D341Med (cell line): ENCODE results near the gene MYH9.

Source experiments
- DNase-seq: peaks from one replicate; pipeline ENCODE4 v3.0.0; 2012; ENCODE audit warnings: low spot score

Gene MYH9

DNA sequence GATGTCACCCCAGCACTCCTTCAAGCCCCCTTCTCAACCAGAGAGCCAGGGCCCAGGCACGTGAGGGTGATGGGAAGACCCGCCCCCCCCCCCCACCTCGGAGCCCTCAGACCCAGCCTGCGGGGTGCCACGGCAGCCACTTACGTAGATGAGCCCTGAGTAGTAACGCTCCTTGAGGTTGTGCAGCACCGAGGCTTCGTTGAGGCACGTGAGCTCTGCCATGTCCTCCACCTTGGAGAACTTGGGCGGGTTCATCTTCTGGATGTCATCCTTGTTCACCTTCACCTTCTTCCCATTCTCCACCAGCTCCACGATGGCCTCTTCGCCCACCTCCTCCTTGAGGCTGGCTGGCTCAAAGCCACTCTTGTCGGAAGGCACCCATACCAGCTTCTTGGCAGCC lies 39.0 kb downstream of the MYH9 start:
- no peak for DNase-seq

DNA sequence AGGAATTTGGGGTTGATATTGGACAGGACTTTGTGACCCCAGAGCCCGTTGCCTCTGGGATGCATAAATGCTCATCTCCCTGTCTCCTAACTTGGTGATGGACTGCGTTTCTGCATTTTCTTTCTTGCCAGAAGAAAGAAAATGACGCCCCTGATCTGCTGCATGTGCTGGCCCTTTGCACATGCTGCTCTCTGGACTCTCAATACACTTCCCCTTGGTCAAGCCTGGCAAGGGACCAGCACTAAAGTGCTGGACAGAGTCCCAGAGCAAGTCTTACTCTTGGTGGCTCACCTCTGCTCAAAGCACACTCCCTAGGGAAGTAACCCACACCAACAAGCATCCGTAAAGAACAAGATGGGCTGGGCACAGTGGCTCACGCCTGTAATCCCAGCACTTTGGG lies 40.7 kb downstream of the MYH9 start:
- no peak for DNase-seq

DNA sequence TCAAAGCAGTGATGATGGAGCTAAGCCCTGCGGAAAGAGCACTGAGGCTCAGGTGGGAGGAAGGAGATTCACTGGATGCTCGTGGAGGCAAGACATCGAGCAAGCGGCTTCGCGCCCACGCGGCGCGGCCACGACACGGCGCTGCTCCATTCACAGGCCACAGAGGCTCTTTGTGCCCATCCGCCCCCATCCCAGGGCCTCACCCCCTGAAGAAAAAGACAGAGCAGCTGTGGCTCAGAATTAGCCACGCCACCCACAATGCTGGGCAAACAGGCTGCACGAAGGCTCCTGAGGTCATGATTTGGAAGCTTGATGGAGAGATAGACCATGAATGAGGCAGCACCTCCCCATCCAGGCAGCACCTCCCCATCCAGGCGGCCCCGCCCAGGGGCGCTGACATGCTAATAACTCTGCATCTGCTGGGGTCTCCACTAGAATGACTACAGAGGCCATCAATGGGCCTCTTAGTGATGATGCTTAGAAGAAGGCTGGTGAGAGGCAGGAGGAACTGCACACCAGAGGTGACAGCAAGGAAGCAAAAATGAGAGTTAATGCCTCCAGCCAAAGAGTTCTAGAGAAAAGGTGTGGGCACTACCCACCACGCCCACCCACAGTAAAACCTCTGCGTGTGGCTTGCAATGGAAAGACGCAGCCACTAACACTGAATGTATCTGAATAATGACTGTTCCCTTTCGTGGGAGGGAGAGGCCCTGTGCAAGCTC lies 43.5 kb downstream of the MYH9 start:
- DNase-seq, result no peak

DNA sequence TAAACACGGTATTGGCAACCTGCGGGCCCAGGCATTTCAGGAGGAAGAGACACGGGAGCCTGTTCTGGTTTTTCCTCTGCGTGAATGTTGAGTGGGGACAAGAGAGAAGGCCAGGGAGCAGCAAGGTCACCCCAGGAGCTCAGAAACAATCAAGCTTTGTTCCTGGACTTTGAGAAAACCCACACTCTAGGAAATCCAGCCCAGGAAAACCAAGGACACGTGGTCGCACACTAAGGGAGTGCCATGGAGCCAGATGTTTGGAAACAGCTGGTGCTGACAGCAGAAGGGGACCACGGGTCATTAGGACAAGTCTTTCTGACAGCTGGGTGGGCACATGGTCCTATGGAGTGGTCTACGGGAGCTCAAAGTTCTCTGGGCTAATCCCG lies 44.1 kb downstream of the MYH9 start:
- no peak for DNase-seq

DNA sequence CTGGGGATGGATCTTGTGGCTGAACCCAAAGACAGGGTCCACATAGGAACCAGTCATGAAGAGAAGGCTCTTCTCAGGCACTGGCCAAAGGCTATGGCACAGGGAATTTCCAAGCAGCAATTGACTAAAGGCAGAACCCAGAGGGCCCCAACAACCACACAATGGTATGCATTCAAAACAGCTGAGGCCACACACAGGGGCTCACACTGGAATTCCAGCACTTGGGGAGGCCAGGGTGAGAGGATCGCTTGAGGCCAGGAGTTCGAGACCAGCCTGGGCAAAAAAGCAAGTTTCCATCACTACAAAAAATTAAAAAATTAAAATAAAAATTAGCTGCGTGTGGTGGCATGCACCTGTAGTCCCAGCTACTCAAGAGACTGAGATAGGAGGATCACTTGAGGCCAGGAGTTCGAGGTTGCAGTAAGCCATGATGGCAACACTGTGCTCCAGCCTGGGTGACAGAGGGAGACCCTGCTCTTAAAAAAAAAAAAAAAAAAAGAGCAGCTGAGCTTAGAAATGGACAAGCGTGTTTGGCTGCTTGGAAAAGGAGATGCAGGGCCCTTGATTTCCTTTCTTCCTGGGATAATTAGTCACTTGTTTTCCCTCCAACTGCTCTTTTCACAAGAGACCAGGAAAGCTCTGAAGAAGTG lies 44.6 kb downstream of the MYH9 start:
- no peak for DNase-seq

DNA sequence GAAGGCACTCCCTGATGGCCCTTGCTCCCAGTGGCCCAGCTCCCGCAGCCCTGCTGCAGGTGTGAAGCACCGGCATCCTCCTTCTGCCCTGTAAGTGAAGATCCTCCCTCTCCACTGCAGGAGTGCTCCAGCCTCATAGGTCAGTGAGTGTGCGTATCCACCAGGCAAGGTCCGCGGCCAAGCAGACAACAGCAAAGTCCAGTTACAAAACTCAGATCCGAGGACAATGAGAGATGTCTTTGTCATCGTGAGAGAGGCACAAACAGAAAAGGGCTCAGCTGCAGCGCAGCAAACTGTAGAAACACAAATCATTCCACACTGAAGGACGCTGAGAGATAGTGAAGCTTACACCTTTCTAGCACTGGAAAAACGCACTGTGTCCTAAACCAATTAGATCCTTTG lies 46.1 kb downstream of the MYH9 start:
- no peak for DNase-seq

DNA sequence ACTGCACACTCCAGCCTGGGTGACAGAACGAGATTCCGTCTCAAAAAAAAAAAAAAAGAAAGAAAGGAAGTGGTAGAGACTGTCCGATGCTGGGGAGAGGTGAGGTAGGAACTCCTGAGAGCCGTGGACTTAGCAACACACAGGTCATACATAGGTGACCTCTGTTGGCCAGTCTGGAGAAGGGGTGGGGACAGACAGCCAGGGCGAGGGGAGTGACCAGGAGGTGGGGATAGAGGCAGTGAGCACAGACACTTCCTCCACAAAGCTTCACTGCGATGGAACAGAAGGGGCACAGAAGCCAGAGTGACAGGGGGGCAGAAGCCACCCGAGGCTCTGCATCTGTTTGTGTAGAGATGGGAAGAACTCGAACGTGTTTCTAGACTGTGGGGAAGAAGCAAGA lies 47.1 kb downstream of the MYH9 start:
- no peak for DNase-seq

DNA sequence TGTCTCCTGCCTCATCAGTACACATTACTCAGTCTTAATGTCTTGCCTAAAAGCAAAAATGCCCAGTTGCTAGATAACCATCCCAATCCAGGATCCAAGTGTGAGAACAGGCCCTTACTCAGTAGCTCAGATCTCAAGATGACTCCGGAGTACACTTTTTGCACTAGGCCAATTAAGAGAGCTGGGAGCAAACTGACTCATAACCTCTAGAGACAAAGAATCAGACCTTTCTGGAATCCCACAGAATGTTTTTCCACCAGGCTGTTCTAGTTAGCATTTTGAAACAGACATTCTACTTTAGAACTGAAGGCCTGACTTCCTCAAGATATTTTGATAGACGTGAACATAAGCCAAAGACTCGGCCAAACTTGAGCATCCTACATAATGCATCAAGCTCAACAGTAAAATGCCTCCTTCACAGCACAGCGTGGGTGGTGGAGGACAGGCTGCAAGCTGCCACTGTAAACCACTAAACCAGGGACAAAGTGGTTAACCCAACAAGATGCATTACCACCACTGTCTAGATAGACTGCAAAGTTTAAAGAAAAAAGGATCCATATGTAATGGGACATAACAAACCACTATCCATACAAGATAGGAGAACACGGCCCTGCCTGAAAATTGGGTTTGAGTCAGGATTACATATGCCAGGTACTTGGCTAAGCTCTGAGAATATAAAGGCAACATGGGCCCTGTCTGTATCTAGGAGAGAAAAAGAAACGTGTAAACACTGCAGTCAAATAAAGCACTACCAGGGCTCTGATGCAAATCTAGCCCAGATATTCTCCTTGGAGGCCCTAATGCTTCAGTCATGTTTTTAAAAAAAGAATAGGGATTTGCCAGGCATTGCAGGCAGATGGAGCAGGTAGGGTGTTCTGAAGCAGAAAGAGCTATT lies 48.3 kb downstream of the MYH9 start:
- DNase-seq, result no peak

DNA sequence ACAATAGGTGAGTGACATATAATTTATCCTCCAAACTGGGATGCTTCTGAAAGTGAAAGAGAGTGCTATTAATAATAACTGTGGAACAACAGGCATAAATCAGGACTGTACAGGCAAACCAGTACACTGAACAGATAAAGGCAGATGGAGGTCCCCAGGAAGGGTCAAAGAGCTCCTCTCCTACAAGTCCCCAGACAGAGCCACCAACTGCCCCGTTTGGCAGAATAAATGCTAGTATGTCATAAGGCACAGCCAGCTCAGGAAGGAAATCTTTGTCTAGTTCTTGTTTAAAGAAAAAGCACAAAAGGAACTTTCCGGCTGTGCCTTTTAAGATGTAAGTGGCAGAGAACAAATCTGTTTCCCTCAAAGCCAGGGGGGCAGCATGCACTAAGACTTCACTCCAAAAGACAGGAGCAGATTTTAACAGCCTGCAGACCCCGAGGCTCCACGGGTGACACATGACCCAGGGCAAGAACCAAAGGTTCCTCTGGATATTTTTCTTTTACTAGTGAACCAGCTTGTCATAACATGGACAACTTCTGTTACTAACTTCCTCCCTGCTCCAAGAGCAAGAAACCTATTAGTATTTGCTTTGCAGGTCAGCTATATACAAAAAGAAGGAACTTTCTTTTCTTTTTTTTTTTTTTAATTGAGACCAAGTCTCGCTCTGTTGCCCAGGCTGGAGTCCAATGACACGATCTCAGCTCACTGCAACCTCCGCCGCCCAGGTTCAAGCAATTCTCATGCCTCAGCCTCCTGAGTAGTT lies 50.2 kb downstream of the MYH9 start:
- DNase-seq, result no peak

DNA sequence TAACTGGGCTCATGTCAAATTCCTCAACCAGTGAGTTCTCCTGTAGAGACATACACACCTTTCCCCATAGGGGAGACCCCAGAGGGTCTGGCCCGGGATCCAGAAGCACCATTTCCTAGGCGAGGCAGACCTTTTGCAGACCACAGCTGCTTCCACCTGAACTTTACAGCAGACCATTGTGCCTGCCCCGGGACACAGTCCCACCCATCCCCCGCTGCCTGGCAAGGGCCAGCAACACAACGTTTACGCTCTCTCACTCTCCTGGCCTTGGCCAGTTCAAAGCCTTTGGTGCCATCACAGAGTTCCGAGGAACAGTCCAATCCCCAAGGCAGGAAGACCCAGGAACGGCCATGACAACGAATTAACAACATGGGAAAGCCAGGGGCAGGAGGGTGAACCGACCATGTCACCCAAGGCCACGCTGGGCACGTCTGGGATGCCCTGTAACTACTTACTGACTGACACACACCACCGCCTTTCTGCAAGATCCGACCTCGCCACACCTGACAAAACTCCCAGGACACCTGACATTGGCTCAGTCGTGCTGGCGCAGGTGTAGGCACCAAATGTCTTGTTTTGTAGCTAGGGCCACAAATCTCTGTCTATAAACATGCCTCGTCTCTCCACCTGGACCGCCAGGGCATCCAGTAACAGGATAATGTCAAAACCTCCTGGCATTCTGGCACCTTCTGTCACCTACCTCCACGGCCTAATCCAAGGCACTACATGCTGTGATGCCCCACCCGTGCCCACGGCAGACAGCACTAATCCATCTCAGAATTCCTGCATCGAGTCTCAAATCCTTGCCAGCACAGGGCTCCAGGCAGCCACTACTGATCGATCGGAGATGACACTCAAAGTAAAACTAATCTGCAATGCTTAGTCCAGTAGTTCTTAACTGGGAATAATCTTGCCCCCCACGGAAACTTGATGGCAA lies 51.3 kb downstream of the MYH9 start:
- DNase-seq, result no peak

- no peak for DNase-seq
Measured at GRCh38 chr22:36335621-36336020, 52.1 kb downstream of the MYH9 start.

DNA sequence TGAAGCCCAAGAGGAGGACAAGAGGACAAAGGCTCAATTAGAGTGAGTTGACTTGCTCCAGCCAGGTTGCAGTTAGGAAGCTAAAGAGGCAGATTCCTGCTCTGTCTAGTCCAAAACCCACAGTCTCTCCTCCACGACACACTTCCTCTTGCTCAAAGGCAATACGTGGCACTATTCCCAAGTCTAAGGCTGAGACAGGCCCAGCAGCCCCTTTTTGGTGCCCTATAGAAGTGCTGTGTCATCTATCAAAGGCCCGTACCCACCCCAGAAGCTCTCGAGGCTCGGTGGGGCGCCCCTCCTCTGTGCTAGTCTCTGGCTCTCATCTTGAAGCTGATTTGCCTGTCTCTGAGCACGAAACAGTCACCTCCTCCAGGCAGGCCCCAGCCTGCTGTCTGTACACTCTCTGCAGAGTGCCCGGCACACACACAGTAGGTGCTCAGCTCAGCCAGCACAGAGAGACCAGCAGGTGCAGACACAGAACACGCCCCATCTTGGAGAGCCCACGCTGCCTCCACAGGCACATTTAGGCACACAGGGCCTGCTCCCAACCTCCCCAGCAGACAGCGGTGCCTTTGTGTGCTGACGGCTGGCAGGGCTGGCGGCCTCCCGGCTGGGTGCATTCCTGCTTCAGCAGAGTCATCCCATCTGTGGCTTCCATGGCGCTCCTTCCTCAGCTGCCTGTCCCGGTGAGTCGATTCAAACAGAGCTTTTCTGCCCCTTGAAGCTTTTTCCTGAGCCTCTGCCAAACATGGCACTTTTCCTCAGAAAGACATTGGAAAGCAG lies 52.8 kb downstream of the MYH9 start:
- DNase-seq, result no peak

DNA sequence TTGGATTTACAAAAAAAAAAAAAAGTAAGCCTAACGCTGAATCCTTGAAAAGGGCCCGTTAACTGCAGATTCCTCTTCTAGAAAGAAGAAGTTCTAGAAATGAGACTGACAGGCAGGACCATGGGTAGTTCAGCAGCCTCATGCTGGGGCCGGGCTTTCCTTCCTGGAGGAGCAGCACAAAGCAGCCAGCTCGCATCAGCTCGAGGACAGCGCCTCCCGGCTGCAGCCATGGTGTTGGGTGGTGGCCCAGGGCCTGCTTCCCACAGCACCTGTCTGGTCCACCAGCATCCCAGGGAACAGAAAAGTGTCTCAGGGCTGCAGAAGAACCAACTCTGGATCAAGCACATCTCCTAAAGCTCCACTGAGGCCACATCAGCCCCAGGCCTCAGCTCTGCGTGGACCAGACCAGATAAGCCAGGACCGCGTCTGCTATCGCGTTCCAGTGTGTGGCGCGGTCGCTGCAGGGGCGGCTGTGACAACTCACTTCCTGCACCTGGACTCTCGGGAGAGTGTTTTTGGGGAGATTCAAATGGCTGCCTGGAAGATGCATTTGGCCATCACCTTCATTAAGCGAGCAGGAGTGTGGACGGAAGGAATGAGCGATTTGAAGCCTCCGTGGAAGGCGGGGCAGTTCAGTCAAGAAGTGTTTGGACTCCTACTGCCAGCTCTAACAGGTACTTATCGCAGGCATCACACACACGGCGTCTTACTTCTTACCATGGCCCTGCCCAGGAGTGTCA lies 53.5 kb downstream of the MYH9 start:
- no peak for DNase-seq

DNA sequence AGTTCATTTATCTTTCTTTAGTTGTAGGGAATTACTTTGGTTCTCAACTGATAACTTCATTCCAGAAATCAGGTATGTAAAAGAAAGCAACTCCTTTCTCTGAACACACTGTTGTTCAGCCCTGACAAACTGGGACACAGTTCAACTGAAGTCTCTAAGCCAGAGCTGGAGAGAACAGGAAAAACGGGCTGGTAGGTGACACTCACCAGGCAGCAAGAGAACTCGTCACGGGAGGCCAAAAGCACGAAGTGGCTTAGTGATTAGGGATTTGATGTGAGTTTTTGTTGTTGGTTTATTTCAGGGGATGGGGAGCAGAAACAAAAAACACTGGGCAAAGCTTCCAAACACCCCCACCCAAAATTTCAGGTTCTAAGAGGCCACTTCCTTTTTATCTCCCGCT lies 54.1 kb downstream of the MYH9 start:
- no peak for DNase-seq

DNA sequence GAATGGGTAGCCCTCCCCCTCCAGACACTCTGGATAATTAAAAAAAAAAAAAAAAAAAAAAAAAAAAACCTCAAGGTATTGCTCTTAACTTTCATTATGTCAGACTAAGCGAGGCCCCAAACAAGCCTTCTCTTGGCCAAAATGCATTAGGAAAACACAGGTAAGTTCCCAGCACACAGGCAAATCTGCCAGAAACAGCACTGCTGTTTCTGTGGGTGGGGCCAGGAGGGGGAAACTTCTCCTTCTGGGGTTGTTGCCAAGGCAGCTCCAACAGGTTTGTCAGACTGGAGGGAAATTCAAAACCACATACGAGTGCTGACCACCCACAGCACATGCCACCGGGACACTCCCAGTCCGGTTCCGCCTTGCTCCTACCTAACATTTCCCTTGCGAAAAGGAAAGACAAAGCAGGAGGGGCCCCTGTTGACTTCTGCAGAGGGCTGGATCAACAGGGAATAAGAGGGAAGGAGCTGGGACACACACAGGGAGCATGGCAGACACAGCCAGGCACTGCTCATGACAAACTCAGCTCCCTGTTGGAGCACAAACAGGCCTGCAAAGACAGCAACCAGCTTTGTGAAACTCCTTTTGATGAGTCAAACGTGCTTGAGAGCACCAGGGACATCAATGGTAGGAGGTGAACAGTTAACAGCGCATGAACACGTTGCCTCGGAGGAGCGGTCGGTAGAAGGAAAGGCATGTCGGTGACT lies 55.0 kb downstream of the MYH9 start:
- DNase-seq, result no peak

DNA sequence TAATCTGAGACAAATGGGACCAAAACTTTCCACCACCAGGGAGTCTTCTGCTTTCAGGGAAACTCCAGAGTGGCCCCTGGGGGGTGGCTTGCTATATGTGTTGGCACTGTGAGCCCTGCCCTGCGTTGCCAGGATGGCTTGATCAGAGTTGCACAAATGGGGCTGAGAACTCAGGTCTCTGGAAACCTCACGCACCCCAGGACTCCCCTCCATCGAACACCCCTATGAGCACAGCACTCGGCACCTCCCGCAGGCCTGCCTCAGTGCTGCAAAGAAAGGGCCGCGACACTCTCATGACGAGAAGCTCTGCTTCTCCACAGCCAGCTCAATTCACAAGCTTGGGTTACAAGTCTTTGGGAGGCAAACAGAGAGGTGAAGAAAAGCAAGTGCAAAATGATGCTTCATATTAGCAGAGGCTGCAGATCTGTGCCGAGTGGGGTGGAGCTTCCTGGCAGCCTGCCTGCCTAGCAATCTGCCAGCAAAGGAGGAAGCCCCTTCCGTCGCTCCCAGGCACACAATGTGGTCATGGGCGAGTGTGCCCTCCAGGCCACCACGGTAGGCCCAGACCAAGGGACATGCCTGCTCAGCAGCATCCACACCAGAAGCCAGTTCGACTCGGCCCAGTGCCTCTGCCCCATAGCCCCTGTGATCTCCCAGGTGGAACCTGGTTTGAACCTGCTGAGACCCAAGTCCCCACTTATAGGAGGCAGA lies 55.7 kb downstream of the MYH9 start:
- DNase-seq, result no peak

- no peak for DNase-seq
Measured at GRCh38 chr22:36331306-36331911, 56.4 kb downstream of the MYH9 start.
